GM23338 (cell line): ENCODE results near the gene RFK. TPM values are rescaled to one million over a fixed set of nuclear protein-coding genes. Genes with fewer than 3 reads are reported as not detected.

Experiments used
- ATAC-seq: fragments of 200-7000 bp; cut with Tn5 transposase; 3 replicates; pipeline ENCODE4 v1.9.1; 2020
- DNase-seq: peaks from one replicate; pipeline ENCODE4 v3.0.0-alpha.2; 2015; ENCODE audit warnings: low spot score
- H2AFZ ChIP-seq: fragments of 200-600 bp; sonication (generic); 2 replicates; pipeline ENCODE4 v1.8.0; 2016; ENCODE audit warnings: antibody characterized with exemption, mild to moderate bottlenecking, moderate library complexity
- H3F3A ChIP-seq: fragments of 200-600 bp; sonication (generic); replicated peaks from 2 replicates; pipeline ENCODE4 v1.8.0; 2017; ENCODE audit warnings: antibody characterized with exemption, mixed run types, low read depth
- H3K27ac ChIP-seq: fragments of 200-600 bp; sonication (generic); 2 replicates; pipeline ENCODE4 v1.6.1; 2016; ENCODE audit warnings: low read depth
- H3K27me3 ChIP-seq: fragments of 200-600 bp; sonication (generic); 2 replicates; pipeline ENCODE4 v1.8.0; 2016; ENCODE audit warnings: mild to moderate bottlenecking, mixed run types, moderate library complexity; ENCODE audit not compliant: insufficient read depth
- H3K36me3 ChIP-seq: fragments of 200-600 bp; sonication (generic); 2 replicates; pipeline ENCODE4 v1.8.0; 2016; ENCODE audit warnings: mild to moderate bottlenecking; ENCODE audit not compliant: insufficient read depth
- H3K4me1 ChIP-seq: fragments of 200-600 bp; sonication (generic); 2 replicates; pipeline ENCODE4 v1.8.0; 2016; ENCODE audit warnings: mild to moderate bottlenecking, moderate library complexity; ENCODE audit not compliant: insufficient read depth
- H3K4me2 ChIP-seq: fragments of 200-600 bp; sonication (generic); 2 replicates; pipeline ENCODE4 v1.7.1; 2017; ENCODE audit warnings: mixed run types
- H3K4me3 ChIP-seq: fragments of 200-600 bp; sonication (generic); 2 replicates; pipeline ENCODE4 v1.6.1; 2016; ENCODE audit warnings: mixed run types
- H3K79me2 ChIP-seq: fragments of 200-600 bp; sonication (generic); replicated peaks from 2 replicates; pipeline ENCODE4 v1.8.0; 2017; ENCODE audit warnings: mild to moderate bottlenecking; ENCODE audit not compliant: insufficient read depth
- H3K9me2 ChIP-seq: fragments of 200-600 bp; sonication (generic); 2 replicates; pipeline ENCODE4 v1.8.0; 2017; ENCODE audit not compliant: insufficient read depth
- H4K20me1 ChIP-seq: fragments of 200-600 bp; sonication (generic); replicated peaks from 2 replicates; pipeline ENCODE4 v1.8.0; 2017; ENCODE audit warnings: mild to moderate bottlenecking; ENCODE audit not compliant: insufficient read depth
- H3K27ac Mint-ChIP-seq: 2 replicates; pipeline ENCODE4 v1.8.0; 2020; ENCODE audit warnings: inconsistent platforms, mild to moderate bottlenecking, moderate library complexity, mixed read lengths
- H3K27me3 Mint-ChIP-seq: 3 replicates; pipeline ENCODE4 v1.8.0; 2022; ENCODE audit warnings: low read depth, mild to moderate bottlenecking, moderate library complexity, mixed read lengths, inconsistent platforms; ENCODE audit not compliant: insufficient read depth, poor library complexity
- H3K36me3 Mint-ChIP-seq: 3 replicates; pipeline ENCODE4 v1.8.0; 2021; ENCODE audit warnings: low read depth, mild to moderate bottlenecking, inconsistent platforms, moderate library complexity, mixed read lengths
- H3K4me1 Mint-ChIP-seq: 3 replicates; pipeline ENCODE4 v1.8.0; 2020; ENCODE audit warnings: mild to moderate bottlenecking, inconsistent platforms, mixed read lengths
- H3K4me3 Mint-ChIP-seq: 3 replicates; pipeline ENCODE4 v1.8.0; 2021; ENCODE audit warnings: moderate library complexity, mild to moderate bottlenecking, inconsistent platforms, mixed read lengths
- H3K9me3 Mint-ChIP-seq: 3 replicates; pipeline ENCODE4 v1.8.0; 2020; ENCODE audit warnings: moderate library complexity, mild to moderate bottlenecking, inconsistent platforms, mixed read lengths
- CREB1 ChIP-seq: fragments of 250-450 bp; sonication (Bioruptor Pico); IDR thresholded peaks from 2 replicates; pipeline ENCODE4 v1.5.0; 2020; ENCODE audit warnings: low read depth, mild to moderate bottlenecking, moderate library complexity
- EZH2phosphoT487 ChIP-seq: fragments of 200-600 bp; sonication (generic); IDR thresholded peaks from one replicate; pipeline ENCODE4 v1.8.1; 2018; ENCODE audit warnings: antibody characterized with exemption; ENCODE audit not compliant: unreplicated experiment
- JUNB ChIP-seq: IDR thresholded peaks from one replicate; pipeline ENCODE4 v1.6.1; 2016; ENCODE audit warnings: antibody characterized with exemption; ENCODE audit not compliant: unreplicated experiment
- NANOG ChIP-seq: IDR thresholded peaks from 2 replicates; pipeline ENCODE4 v1.6.1; 2016; ENCODE audit warnings: antibody characterized with exemption, borderline replicate concordance
- REST ChIP-seq: IDR thresholded peaks from one replicate; pipeline ENCODE4 v1.6.1; 2018; ENCODE audit warnings: antibody characterized with exemption; ENCODE audit not compliant: unreplicated experiment
- STAT1 ChIP-seq: IDR thresholded peaks from one replicate; pipeline ENCODE4 v1.6.1; 2016; ENCODE audit warnings: antibody characterized with exemption; ENCODE audit not compliant: unreplicated experiment
- ZNF114 ChIP-seq: fragments of 250-450 bp; sonication (Bioruptor Pico); IDR thresholded peaks from 2 replicates; pipeline ENCODE4 v1.5.0; 2020; ENCODE audit warnings: mild to moderate bottlenecking, moderate library complexity
- ZNF331 ChIP-seq: fragments of 250-450 bp; sonication (Bioruptor Pico); IDR thresholded peaks from 2 replicates; pipeline ENCODE4 v1.5.0; 2020; ENCODE audit warnings: low read depth, mild to moderate bottlenecking, moderate library complexity
- polyA plus RNA-seq: library from polyadenylated mRNA; unstranded; fragments of >200 nt; fragmentation: Nextera tagmentation; extraction: Ambion mirVana; gene quantifications from 2 replicates; pipeline ENCODE4 v1.2.1, GENCODE V29; 2016
- total RNA-seq: library from RNA; depleted of rRNA; stranded (reverse); fragments of >200 nt; shearing (Covaris generic); gene quantifications from 2 replicates; pipeline ENCODE4 v1.2.3, GENCODE V29; 2014
- TF ChIP-seq, protein P1 (sequence below): IDR thresholded peaks from 2 replicates; pipeline ENCODE4 v1.6.1; 2016; ENCODE audit warnings: antibody characterized with exemption
- TF ChIP-seq, protein P2 (sequence below), 2 experiments: fragments of 200-600 bp in 1 of 2; sonication (generic) in 1 of 2; conservative IDR thresholded peaks; 2 replicates each; pipeline versions ENCODE4 v1.5.1 to v1.6.1; 2016 to 2017; ENCODE audit warnings: antibody characterized with exemption in 2 of 2, low read depth in 2 of 2, mild to moderate bottlenecking in 2 of 2, moderate library complexity in 1 of 2

Gene RFK
- total and polyA plus RNA-seq, 2 experiments from 2014 or later, result 15.2 to 15.4 TPM

DNA sequence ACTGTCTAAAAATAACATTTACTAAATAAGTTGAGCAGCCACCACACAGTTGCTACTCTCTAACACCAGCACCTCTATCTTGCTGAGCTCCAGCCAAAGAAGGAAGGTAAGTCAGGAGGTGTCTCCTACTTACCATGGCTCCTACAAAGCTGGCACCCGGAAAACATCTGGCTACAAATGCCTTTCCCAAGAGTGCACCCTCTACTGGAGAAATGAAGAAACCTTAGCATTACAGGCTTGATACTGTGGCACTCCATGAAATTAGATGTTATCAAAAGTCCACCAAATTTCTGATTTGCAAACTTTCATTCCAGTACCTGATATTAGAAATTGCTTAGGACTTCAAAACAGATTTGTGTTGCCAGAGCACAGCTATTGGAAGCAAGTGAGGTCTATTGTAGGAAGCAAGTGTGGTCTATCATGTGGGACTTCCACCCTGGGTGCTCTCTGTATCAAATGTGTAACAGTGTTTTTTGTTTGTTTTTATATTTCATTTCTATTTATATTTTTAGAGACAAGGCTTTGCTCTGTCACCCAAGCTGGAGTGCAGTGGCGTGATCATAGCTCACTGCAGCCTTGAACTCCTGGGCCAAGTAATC lies 25.7 kb upstream of the RFK start:
- H3K79me2 ChIP-seq, result no peaks in the 10 kb centered on the region
- Mint-ChIP-seq H3K27ac (no peak overlapping the region), H3K4me3 (no peak overlapping the region), H3K36me3 (0 out of 3 replicates have a peak, but pooled peaks cover 4% of the 10 kb centered on the region), H3K9me3 (peaks cover 2% of the 10 kb centered on the region; the same call in 1 of the 3 replicates), H3K27me3 (peaks cover 6% of the 10 kb centered on the region), H3K4me1 (peaks cover 25% of the 10 kb centered on the region)
- H4K20me1 ChIP-seq, result no peaks in the 10 kb centered on the region
- H3K27me3 ChIP-seq, result no peaks in the 10 kb centered on the region
- no peak overlapping the region for H3K4me3 ChIP-seq
- H2AFZ ChIP-seq, result no peak overlapping the region
- peak; percentile 72 for DNase-seq
- peaks cover 16% of the 10 kb centered on the region for H3K4me1 ChIP-seq
- H3K4me2 ChIP-seq, result no peak overlapping the region
- TF ChIP-seq, protein P1, sequence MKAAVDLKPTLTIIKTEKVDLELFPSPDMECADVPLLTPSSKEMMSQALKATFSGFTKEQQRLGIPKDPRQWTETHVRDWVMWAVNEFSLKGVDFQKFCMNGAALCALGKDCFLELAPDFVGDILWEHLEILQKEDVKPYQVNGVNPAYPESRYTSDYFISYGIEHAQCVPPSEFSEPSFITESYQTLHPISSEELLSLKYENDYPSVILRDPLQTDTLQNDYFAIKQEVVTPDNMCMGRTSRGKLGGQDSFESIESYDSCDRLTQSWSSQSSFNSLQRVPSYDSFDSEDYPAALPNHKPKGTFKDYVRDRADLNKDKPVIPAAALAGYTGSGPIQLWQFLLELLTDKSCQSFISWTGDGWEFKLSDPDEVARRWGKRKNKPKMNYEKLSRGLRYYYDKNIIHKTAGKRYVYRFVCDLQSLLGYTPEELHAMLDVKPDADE, result no peak
- TF ChIP-seq, protein P2, sequence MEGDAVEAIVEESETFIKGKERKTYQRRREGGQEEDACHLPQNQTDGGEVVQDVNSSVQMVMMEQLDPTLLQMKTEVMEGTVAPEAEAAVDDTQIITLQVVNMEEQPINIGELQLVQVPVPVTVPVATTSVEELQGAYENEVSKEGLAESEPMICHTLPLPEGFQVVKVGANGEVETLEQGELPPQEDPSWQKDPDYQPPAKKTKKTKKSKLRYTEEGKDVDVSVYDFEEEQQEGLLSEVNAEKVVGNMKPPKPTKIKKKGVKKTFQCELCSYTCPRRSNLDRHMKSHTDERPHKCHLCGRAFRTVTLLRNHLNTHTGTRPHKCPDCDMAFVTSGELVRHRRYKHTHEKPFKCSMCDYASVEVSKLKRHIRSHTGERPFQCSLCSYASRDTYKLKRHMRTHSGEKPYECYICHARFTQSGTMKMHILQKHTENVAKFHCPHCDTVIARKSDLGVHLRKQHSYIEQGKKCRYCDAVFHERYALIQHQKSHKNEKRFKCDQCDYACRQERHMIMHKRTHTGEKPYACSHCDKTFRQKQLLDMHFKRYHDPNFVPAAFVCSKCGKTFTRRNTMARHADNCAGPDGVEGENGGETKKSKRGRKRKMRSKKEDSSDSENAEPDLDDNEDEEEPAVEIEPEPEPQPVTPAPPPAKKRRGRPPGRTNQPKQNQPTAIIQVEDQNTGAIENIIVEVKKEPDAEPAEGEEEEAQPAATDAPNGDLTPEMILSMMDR (conservative IDR thresholded peaks at IDR 0.05; ENCODE audit: low read depth in 2 of 2), result peak; percentile 69 to 71
- peak; percentile 67 for ATAC-seq
- H3K9me2 ChIP-seq, result no peaks in the 10 kb centered on the region
- no peak overlapping the region for H3K27ac ChIP-seq
- H3F3A ChIP-seq, result no peaks in the 10 kb centered on the region
- H3K36me3 ChIP-seq, result no peaks in the 10 kb centered on the region

GRCh38 chr9:76417394-76417793 lies 23.2 kb upstream of the RFK start:
- Mint-ChIP-seq H3K4me1 (peaks cover 28% of the 10 kb centered on the region), H3K27ac (no peak overlapping the region), H3K9me3 (peaks cover 7% of the 10 kb centered on the region; the same call in 1 of the 3 replicates), H3K36me3 (0 out of 3 replicates have a peak, but pooled peaks cover 7% of the 10 kb centered on the region), H3K4me3 (no peak overlapping the region), H3K27me3 (peaks cover 6% of the 10 kb centered on the region)
- peak; percentile 68; the same call in 1 of the 2 replicates for TF ChIP-seq NANOG
- TF ChIP-seq STAT1, result no peak
- H3K27me3 ChIP-seq, result no peaks in the 10 kb centered on the region
- H3K27ac ChIP-seq, result no peak overlapping the region
- DNase-seq (peak; percentile 79), ATAC-seq (peak; percentile 84)
- no peak overlapping the region for H2AFZ ChIP-seq
- no peak overlapping the region for H3K4me3 ChIP-seq
- no peaks in the 10 kb centered on the region for H3K36me3 ChIP-seq
- H3K4me2 ChIP-seq, result peak overlapping the region; percentile 5; the same call in 1 of the 2 replicates
- no peaks in the 10 kb centered on the region for H3K9me2 ChIP-seq
- no peaks in the 10 kb centered on the region for H3F3A ChIP-seq
- no peaks in the 10 kb centered on the region for H4K20me1 ChIP-seq
- no peaks in the 10 kb centered on the region for H3K79me2 ChIP-seq
- H3K4me1 ChIP-seq, result peaks cover 16% of the 10 kb centered on the region

DNA sequence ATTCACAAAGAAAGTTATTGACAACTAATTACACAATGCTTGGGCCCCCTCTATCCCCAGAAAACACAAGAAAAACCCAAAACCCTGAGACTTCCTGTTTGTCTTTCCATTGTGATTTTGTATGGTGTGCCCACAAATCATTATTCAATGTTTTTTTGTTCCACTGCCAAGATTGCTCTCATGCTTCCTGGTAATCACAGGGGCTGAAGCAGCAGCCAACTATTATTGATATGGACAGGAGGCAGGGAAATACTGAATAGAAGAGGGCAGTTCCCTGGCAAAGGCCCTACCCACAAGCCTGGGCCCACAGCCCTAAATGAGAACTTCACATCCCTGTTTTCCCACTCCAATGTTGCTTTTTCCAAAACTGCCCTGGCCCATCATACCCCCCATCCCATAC lies 21.5 kb upstream of the RFK start:
- Mint-ChIP-seq H3K9me3 (peaks cover 7% of the 10 kb centered on the region; the same call in 1 of the 3 replicates), H3K4me1 (peaks cover 28% of the 10 kb centered on the region), H3K27me3 (peaks cover 4% of the 10 kb centered on the region), H3K36me3 (0 out of 3 replicates have a peak, but pooled peaks cover 7% of the 10 kb centered on the region), H3K4me3 (no peak overlapping the region), H3K27ac (no peak overlapping the region)
- no peaks in the 10 kb centered on the region for H3K27me3 ChIP-seq
- no peak overlapping the region for H3K4me2 ChIP-seq
- H3K9me2 ChIP-seq, result no peaks in the 10 kb centered on the region
- H4K20me1 ChIP-seq, result no peaks in the 10 kb centered on the region
- H3K27ac ChIP-seq, result no peak overlapping the region
- H3F3A ChIP-seq, result no peaks in the 10 kb centered on the region
- no peaks in the 10 kb centered on the region for H3K79me2 ChIP-seq
- H2AFZ ChIP-seq, result no peak overlapping the region
- H3K36me3 ChIP-seq, result no peaks in the 10 kb centered on the region
- DNase-seq (no peak), ATAC-seq (no peak)
- peaks cover 16% of the 10 kb centered on the region for H3K4me1 ChIP-seq
- no peak overlapping the region for H3K4me3 ChIP-seq
- TF ChIP-seq REST (no peak), CREB1 (CRISPR knock-in tag) (no peak), ZNF114 (CRISPR knock-in tag) (no peak), NANOG (no peak), EZH2phosphoT487 (no peak), STAT1 (no peak), ZNF331 (CRISPR knock-in tag) (no peak), JUNB (no peak)
- TF ChIP-seq, protein P2 (conservative IDR thresholded peaks at IDR 0.05; ENCODE audit: low read depth in 2 of 2), result no peak
